Cortex of kidney (tissue), 1 donor: ENCODE data around the gene NT5DC4.

Experiments
- DNase-seq: peaks from one replicate; lab custom pipeline; 2025; lab: John Stamatoyannopoulos, UW

NT5DC4 gene

DNA sequence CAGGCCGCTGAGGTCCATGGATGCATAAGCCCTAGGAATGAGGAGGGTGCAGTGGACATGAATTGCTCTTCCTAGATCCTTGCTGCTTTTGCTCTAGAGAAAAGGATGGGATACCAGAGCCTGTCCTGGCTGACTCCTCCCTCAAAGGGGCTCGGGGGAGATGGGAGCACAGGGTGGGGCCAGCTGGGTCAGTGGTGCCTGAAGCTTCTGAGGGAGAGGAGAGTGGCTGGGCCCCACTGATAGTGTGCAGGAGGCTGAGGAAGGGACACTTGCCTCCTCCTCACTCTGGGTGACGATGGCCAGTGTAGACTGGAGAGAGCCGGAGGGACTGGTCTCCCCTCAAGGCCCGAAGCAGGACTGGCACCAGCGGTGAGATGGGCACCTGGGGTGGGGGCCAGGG lies at the start of gene NT5DC4:
TSS of gene NT5DC4 (plus strand) at position 236 of the 400 bp plus-strand sequence. CDS start at position 296, 60 bp downstream.
- DNase-seq: no peak

DNA sequence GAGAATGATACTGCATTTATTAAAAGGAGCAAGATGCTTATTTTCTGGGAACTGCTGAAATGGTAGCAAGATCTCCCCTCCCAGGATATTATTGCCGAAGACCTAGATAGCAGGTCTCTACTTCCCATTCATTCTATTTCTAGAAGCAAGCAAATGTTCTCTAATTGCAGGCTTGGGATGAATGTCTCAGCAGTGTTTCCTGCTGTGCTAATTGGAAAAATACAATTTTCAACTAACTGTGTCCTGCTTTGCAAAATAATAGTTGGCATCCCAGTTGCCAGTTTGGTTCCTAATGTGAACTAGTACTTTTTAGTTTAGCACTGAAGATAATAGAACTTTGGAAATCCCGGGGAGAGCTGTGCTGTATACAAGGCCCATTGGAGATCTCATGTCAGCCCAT lies 49.0 kb upstream of the NT5DC4 start:
- DNase-seq: no peak

DNA sequence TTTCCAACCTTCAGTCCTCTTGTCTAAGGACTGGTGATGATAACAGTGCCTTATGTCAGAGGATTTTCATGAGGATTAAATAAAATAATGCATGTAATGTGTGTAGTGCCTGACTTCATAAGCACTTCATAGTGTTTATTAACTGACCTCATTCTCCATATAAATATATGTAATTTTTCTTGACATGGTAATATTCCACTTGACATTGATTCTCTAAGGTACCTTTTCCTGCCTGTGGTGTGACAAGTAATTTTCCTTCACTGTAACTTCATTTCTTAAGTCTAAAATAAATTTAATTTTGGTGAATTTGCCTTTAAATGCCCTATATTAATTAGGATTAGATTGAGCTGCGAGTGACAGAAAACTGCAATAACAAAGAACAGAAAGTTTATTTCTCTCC lies 47.8 kb upstream of the NT5DC4 start:
- no peak for DNase-seq

GRCh38 chr2:112674229-112674628 lies 46.6 kb upstream of the NT5DC4 start:
- no peak for DNase-seq

GRCh38 chr2:112679484-112679883 lies 41.3 kb upstream of the NT5DC4 start:
- DNase-seq: no peak

DNA sequence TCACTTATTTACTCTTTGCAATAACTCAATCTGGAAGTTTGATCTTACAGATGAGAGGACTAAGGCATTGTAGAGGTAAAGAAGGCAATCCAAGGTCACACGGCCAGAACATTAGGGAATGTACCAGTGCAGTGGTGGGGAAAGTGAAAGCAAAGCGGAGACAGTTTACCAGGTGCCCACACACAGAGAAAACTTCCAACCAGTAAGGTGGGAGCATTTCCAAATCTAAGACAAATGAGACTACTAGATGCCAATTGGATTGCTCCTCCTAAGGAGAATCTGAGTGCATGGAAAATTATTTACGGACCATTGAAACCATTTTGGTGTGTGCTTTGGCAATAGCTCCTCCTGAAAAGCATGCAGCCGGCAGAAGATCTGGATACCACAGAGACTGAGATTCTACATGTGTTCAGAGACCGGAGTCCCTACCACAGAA lies 40.1 kb upstream of the NT5DC4 start:
- no peak for DNase-seq

DNA sequence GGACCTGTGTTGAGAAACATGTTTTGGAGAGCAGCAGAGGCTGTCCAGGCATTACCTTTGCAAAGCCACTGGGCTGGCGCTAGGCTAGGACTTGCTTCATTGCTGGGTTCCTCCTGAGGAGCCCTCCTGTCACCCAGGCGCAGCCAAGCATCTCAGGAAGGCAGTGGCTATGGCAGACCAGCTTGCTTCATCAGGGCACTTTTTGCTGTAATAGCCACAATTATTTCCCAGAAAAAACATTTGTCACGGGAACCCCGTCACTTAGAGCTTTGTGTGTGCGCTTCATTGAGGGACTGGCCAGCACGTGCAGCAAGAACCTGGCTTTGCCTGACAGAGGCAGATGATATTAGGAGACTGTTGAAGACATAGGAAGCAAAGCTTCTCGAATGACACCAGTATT lies 38.7 kb upstream of the NT5DC4 start:
- DNase-seq: no peak

DNA sequence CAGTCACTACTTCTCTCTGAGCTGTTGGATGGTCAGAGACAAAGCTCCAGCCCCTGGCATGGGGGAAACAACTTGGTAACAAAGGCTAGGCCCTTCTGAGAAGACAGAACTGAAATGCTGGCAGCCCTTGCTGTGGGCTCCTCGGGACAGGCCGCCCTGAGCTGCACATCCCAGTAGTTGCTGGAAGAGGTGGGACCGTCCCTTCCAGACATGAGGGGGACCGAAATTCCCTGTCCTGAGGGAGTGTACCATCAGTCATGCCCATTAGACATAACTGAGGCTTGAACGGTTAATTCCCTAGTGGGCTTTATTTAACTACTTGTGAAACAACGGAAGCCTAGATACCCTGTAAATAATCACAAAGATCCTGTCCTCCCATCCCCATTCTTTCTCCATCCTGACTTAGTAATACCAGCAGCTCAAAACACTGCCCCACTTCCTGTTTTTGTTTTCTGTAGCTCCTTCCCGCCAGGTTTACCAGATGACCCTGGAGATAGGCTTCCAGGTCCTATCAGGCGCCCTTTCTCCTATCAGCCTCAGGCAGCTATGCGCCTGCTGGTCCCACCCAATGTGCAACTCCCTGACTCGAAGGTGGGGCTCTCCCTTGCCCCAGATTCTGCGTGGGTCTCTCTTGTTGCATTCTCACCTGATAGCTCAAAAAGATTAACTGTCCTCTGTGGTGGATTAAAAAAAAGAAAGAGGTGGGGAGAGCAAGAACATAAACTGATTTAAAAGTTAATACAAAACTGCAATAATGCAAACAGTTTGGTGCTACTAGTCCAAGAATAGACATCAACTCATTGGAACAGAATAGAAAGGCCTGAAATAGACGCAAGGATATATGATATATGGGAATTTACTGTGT lies 37.0 kb upstream of the NT5DC4 start:
- DNase-seq: no peak

GRCh38 chr2:112684415-112684775 lies 36.4 kb upstream of the NT5DC4 start:
- DNase-seq: no peak

- DNase-seq: no peak
Observed at GRCh38 chr2:112685271-112685884, 35.4 kb upstream of the NT5DC4 start.

DNA sequence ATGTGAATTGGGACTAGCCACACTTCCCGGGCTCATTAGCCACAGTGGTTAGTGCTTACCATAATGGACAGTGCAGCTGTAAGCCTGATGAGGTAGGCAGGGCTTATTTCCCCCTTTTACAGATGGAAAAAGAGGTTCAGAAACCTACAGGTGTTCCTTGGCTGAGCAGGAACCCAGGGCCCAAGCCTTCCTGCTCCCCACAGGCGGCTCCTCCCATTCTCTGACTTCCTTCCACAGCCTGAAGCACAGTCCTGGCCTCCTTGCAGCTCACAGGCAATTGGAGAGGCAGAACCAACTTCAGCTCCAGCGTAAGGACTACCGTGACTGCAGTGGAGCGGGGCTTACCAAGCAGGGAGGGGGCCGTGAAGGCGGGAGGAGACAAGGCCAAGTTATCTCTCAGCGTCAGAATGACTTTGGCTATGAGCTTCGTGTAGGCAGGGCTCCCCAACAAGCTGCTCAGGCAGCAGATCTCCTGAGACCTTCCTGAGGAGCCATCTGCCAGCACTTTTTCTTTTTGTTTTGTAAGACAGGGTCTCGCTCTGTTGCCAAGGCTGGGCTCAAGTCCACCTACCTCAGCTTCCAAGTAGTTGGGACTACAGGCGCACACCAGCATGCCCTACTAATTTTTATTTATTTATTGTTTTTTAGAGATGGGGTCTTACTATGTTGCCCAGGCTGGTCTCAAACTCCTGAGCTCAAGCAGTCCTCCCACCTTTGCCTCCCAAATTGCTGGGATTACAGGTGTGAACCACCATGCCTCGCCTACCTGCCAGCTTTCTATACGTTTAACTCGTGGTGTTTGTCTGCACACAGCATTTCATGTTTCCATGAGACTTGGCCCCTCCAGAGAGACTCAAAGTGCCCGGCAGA lies 34.2 kb upstream of the NT5DC4 start:
- no peak for DNase-seq

GRCh38 chr2:112687522-112687921 lies 33.3 kb upstream of the NT5DC4 start:
- DNase-seq: no peak

DNA sequence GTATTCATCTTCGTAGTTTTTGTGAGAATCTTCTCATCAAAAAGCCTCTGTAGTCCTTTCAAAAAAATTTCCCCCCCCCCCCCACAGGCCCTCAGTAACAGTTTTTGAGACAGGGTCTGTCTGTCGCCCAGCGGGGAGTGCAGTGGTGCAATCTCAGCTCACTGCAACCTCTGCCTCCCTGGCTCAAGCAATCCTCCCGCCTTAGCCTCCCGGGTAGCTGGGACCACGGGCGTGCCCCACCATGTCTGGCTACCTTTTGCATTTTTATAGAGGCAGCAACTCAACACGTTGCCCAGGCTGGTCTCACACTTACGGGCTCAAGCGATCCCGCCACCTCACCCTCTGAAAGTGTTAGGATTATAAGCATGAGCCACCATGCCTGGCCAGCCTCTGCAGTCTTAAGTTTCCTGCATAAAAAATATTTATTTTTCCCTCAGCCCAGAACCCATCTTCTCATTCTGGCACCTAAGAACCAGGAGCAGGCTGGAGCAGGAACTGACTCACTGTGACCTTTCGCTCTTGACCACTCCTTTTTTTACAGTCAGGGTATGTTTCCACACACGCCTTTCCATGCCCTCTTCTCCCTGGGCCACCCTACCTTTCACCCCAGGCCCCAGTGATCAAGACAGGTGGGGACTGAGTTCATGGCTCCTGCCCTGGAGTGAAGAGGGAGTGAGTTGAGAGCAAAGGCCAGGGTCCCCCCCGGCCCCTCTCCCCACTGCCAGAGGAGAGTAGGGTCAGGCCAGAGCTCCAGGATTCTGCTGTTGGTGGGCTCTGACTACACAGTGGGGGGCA lies 32.5 kb upstream of the NT5DC4 start:
- no peak for DNase-seq

DNA sequence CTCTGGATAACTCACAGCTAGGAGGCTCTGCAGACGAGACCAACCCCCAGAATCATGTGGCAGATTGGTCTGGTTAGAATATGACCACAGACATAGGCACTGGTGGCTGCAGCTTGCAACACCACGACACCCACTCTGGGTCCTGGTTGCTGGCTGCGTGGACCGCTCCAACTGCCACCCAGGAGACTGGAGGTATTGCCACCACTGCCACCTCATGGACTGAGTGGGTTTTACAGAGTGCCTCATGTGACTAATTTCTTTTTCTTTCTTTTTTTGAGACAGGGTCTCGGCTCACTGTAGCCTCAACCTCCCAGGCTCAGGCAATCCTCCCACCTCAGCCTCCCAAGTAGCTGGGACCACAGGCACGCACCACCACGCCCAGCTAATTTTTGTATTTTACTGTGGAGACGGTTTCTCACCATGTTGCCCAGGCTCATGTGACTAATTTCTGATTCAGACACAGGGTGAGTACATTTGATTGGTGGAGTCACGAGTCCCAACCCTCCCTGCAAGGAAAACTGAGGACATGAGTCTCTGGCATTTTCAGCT lies 29.9 kb upstream of the NT5DC4 start:
- DNase-seq: no peak

- no peak for DNase-seq
Observed at GRCh38 chr2:112691881-112692281, 28.9 kb upstream of the NT5DC4 start.

- DNase-seq: no peak
Observed at GRCh38 chr2:112692495-112692911, 28.3 kb upstream of the NT5DC4 start.

DNA sequence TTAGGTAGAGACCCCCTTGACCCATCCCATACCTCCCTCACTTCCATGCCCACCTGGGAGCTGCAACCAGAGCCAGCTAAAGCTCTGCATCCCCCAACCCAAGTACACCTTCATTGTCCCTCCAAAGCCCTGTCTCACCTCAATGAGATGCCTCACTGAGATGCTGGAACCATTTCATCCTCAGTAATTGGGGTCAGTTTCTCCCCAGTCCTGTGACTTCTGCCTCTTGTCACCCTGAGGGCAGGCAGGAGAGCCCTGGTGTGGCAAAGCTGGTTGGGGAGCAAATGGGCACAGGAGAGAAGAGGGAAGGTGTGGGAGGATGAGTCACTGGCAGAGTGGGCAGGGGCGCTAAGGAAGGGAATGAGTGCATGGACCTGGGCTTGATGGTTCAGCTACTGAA lies 27.9 kb upstream of the NT5DC4 start:
- no peak for DNase-seq

DNA sequence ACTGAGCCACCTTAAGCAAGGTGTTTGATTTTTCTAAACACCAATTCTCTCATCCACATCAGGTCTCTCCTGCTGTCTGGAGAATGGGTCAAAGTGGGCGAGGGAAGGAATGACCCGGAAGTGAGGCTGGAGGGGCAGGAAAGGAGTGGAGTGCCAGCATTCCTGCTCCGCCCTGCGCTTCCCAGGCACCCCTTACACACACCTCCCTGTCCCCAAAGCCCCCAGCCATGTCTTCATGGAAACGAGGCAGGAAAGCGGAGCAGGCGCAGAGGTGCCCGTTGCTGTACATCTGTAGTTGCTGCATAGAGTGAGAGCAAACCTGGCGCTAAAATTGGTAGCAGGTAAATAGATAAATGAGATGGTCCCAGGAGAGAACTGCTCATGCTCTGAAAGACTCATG lies 27.2 kb upstream of the NT5DC4 start:
- no peak for DNase-seq

GRCh38 chr2:112694182-112694581 lies 26.6 kb upstream of the NT5DC4 start:
- DNase-seq: no peak

GRCh38 chr2:112698834-112699515 lies 21.8 kb upstream of the NT5DC4 start:
- no peak for DNase-seq
